WTC11 (cell line): ENCODE data around the gene MAGOH. TPM values are rescaled to one million over a fixed set of nuclear protein-coding genes. Genes with fewer than 3 reads are reported as not detected.
A peak's percentile ranks its signal among the peaks of the same experiment; 100 is the strongest.

Experiments used
- ATAC-seq: fragments of 200-7000 bp; cut with Tn5 transposase; 2 replicates; pipeline ENCODE4 v1.10.0; 2021; ENCODE audit warnings: mild to moderate bottlenecking, moderate library complexity
- CTCF ChIA-PET: fragments of 300-600 bp; sonication (Branson Sonifier 250); formaldehyde crosslinking; loops from one replicate; lab custom pipeline; 2021; ENCODE audit warnings: antibody characterized with exemption; lab: Charles Lee
- POLR2A ChIA-PET: fragments of 350-600 bp; sonication (Branson Sonifier 250); formaldehyde crosslinking; loops from one replicate; lab custom pipeline; 2021; ENCODE audit warnings: antibody characterized with exemption; lab: Charles Lee
- DNase-seq: peaks from one replicate; pipeline ENCODE4 v3.0.0; 2021; ENCODE audit warnings: low spot score
- H3K27ac Mint-ChIP-seq: 2 replicates; pipeline ENCODE4 v1.8.0; 2021; ENCODE audit warnings: mixed read lengths
- H3K27me3 Mint-ChIP-seq: 2 replicates; pipeline ENCODE4 v1.8.0; 2021; ENCODE audit warnings: low read depth, mild to moderate bottlenecking, moderate library complexity, mixed read lengths
- H3K36me3 Mint-ChIP-seq: 2 replicates; pipeline ENCODE4 v1.8.0; 2021; ENCODE audit warnings: mixed read lengths
- H3K4me1 Mint-ChIP-seq: 2 replicates; pipeline ENCODE4 v1.8.0; 2022; ENCODE audit warnings: mixed read lengths
- H3K4me3 Mint-ChIP-seq: 2 replicates; pipeline ENCODE4 v1.8.0; 2021; ENCODE audit warnings: mild to moderate bottlenecking, moderate library complexity, mixed read lengths
- H3K9me3 Mint-ChIP-seq: 2 replicates; pipeline ENCODE4 v1.8.0; 2021; ENCODE audit warnings: mixed read lengths
- ATF1 ChIP-seq: sonication (generic); formaldehyde crosslinking; IDR thresholded peaks from 2 replicates; pipeline ENCODE4 v1.8.1; 2023; ENCODE audit warnings: mild to moderate bottlenecking, moderate library complexity, missing genetic modification reagents
- CBFB ChIP-seq: sonication (generic); formaldehyde crosslinking; IDR thresholded peaks from 2 replicates; pipeline ENCODE4 v1.8.1; 2022; ENCODE audit warnings: mild to moderate bottlenecking, low read depth, missing genetic modification reagents
- HMGA2 ChIP-seq: fragments of 250-450 bp; sonication (Bioruptor Pico); IDR thresholded peaks from 2 replicates; pipeline ENCODE4 v1.4.0; 2021; ENCODE audit warnings: mild to moderate bottlenecking, moderate library complexity
- HMGXB4 ChIP-seq: sonication (generic); formaldehyde crosslinking; IDR thresholded peaks from 2 replicates; pipeline ENCODE4 v1.8.1; 2023; ENCODE audit warnings: mild to moderate bottlenecking, moderate library complexity, missing genetic modification reagents
- JAZF1 ChIP-seq: fragments of 250-450 bp; sonication (Bioruptor Pico); IDR thresholded peaks from 2 replicates; pipeline ENCODE4 v1.9.0; 2021; ENCODE audit warnings: moderate library complexity, mild to moderate bottlenecking, inconsistent platforms
- MAX ChIP-seq: sonication (generic); formaldehyde crosslinking; IDR thresholded peaks from 2 replicates; pipeline ENCODE4 v1.8.0; 2022; ENCODE audit warnings: mild to moderate bottlenecking, missing genetic modification reagents
- PRDM15 ChIP-seq: sonication (generic); formaldehyde crosslinking; IDR thresholded peaks from 2 replicates; pipeline ENCODE4 v1.8.0; 2022; ENCODE audit warnings: missing genetic modification reagents
- PRRX2 ChIP-seq: fragments of 250-450 bp; sonication (Bioruptor Pico); IDR thresholded peaks from 2 replicates; pipeline ENCODE4 v1.8.0; 2021; ENCODE audit warnings: mild to moderate bottlenecking
- SP1 ChIP-seq: sonication (generic); formaldehyde crosslinking; conservative IDR thresholded peaks from 2 replicates; pipeline ENCODE4 v1.8.1; 2022; ENCODE audit warnings: missing genetic modification reagents
- TCF7 ChIP-seq: sonication (generic); formaldehyde crosslinking; IDR thresholded peaks from 2 replicates; pipeline ENCODE4 v1.8.0; 2022; ENCODE audit warnings: mild to moderate bottlenecking, low read depth, missing genetic modification reagents, moderate library complexity
- TP53 ChIP-seq: sonication (generic); formaldehyde crosslinking; IDR thresholded peaks from 2 replicates; pipeline ENCODE4 v1.8.1; 2023; ENCODE audit warnings: mild to moderate bottlenecking, missing genetic modification reagents
- ZNF317 ChIP-seq: sonication (generic); formaldehyde crosslinking; IDR thresholded peaks from 2 replicates; pipeline ENCODE4 v1.8.1; 2023; ENCODE audit warnings: low read depth, mild to moderate bottlenecking, moderate library complexity, missing genetic modification reagents, borderline replicate concordance
- total RNA-seq: library from RNA; stranded (reverse); gene quantifications from 3 replicates; pipeline ENCODE4 v1.2.3, GENCODE V29; 2021
- TF ChIP-seq, protein P1 (sequence below): fragments of 250-450 bp; sonication (Bioruptor Pico); IDR thresholded peaks from 2 replicates; pipeline ENCODE4 v1.8.0; 2021; ENCODE audit warnings: mild to moderate bottlenecking
- TF ChIP-seq, protein P2 (sequence below): sonication (generic); formaldehyde crosslinking; IDR thresholded peaks from 2 replicates; pipeline ENCODE4 v1.8.1; 2023; ENCODE audit warnings: mild to moderate bottlenecking, missing genetic modification reagents, moderate library complexity
- TF ChIP-seq, protein P3 (sequence below): sonication (generic); formaldehyde crosslinking; conservative IDR thresholded peaks from 2 replicates; pipeline ENCODE4 v1.8.1; 2022; ENCODE audit warnings: mild to moderate bottlenecking, missing genetic modification reagents
- TF ChIP-seq, protein P4 (sequence below): sonication (generic); formaldehyde crosslinking; IDR thresholded peaks from 2 replicates; pipeline ENCODE4 v1.8.1; 2022; ENCODE audit warnings: mild to moderate bottlenecking, moderate library complexity, missing genetic modification reagents

Gene MAGOH
- total RNA-seq, 1 experiment from 2014 or later = 57.8 TPM

- TF ChIP-seq HMGXB4 (no peak), PRRX2 (CRISPR knock-in tag) (no peak), JAZF1 (CRISPR knock-in tag) (no peak), TP53 (CRISPR knock-in tag) (no peak)
- TF ChIP-seq, protein P1, sequence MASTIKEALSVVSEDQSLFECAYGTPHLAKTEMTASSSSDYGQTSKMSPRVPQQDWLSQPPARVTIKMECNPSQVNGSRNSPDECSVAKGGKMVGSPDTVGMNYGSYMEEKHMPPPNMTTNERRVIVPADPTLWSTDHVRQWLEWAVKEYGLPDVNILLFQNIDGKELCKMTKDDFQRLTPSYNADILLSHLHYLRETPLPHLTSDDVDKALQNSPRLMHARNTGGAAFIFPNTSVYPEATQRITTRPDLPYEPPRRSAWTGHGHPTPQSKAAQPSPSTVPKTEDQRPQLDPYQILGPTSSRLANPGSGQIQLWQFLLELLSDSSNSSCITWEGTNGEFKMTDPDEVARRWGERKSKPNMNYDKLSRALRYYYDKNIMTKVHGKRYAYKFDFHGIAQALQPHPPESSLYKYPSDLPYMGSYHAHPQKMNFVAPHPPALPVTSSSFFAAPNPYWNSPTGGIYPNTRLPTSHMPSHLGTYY = no peak
- TF ChIP-seq, all 79 proteins: peak for 0
Measured at GRCh38 chr1:53195246-53196016, 42.9 kb downstream of the MAGOH start (continued).

DNA sequence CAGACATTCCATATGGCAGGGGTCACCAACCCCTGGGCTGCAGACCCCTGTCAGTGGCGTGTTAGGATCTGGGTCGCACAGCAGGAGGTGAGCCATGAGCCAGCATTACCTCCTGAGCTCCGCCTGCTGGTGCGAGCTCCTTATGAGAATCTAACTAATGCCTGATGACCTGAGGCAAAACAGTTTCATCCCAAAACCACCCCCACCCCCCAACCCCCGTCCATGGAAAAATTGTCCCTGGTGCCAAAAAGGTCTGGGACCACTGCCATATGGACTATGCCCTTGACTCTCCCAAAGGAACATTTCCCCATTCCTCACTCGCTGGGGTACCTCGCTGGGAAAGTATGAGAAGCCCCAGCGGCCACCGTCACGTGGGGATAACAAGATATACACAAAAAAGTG is 48.1 kb downstream of the MAGOH start:
- peaks cover 10% of the 10 kb centered on the region for H3K4me1 Mint-ChIP-seq
- H3K9me3 Mint-ChIP-seq = no peaks in the 10 kb centered on the region
- H3K36me3 Mint-ChIP-seq = no peaks in the 10 kb centered on the region
- peaks cover 14% of the 10 kb centered on the region for H3K27me3 Mint-ChIP-seq
- DNase-seq = peak; percentile 34
- ATAC-seq = peak; percentile 43
- ChIA-PET POLR2A (no interaction called here), CTCF (interaction anchor here (0.6 to 2.1 kb wide), 12 partner anchors 8 to 322 kb away, joined by 3 to 11 read pairs (median 4); partner anchors contain the start of genes ECHDC2 and PODN)
- no peak overlapping the region for H3K27ac Mint-ChIP-seq
- no peak for TF ChIP-seq ZNF317
- no peak overlapping the region for H3K4me3 Mint-ChIP-seq

DNA sequence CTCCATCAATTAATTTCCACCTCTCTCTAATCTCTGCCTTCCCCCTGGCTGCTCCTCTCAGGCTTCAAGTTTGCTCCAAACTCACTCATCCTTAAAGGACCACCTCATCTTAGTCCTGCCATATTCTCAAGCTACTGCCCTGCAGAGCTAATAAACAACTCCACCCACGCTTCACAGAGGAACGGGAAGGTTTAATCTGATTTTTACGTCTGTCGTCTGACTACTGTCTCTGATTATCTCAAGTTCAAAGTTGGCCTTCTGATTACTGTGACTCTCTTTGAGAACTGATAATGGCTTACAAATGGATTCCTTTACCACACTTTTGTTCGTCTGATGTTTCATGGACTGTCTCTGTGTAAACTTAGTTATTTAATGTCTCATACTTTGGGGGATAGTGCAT is 49.3 kb downstream of the MAGOH start:
- Mint-ChIP-seq H3K9me3 (no peaks in the 10 kb centered on the region), H3K27me3 (peaks cover 6% of the 10 kb centered on the region), H3K4me1 (peaks cover 10% of the 10 kb centered on the region), H3K4me3 (no peak overlapping the region), H3K36me3 (no peaks in the 10 kb centered on the region), H3K27ac (no peak overlapping the region)
- ChIA-PET POLR2A (no interaction called here), CTCF (no interaction called here)
- DNase-seq (no peak), ATAC-seq (no peak)
- TF ChIP-seq, protein P2, sequence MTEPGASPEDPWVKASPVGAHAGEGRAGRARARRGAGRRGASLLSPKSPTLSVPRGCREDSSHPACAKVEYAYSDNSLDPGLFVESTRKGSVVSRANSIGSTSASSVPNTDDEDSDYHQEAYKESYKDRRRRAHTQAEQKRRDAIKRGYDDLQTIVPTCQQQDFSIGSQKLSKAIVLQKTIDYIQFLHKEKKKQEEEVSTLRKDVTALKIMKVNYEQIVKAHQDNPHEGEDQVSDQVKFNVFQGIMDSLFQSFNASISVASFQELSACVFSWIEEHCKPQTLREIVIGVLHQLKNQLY (CRISPR knock-in tag) = no peak
- TF ChIP-seq SP1 (CRISPR knock-in tag) (no peak), HMGXB4 (no peak), MAX (CRISPR knock-in tag) (no peak), TCF7 (CRISPR knock-in tag) (no peak), ZNF317 (no peak), TP53 (CRISPR knock-in tag) (no peak), ATF1 (CRISPR knock-in tag) (no peak), PRDM15 (CRISPR knock-in tag) (no peak), HMGA2 (CRISPR knock-in tag) (no peak), CBFB (CRISPR knock-in tag) (no peak)
- TF ChIP-seq, protein P3, sequence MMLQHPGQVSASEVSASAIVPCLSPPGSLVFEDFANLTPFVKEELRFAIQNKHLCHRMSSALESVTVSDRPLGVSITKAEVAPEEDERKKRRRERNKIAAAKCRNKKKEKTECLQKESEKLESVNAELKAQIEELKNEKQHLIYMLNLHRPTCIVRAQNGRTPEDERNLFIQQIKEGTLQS (CRISPR knock-in tag) = no peak
- TF ChIP-seq, protein P4, sequence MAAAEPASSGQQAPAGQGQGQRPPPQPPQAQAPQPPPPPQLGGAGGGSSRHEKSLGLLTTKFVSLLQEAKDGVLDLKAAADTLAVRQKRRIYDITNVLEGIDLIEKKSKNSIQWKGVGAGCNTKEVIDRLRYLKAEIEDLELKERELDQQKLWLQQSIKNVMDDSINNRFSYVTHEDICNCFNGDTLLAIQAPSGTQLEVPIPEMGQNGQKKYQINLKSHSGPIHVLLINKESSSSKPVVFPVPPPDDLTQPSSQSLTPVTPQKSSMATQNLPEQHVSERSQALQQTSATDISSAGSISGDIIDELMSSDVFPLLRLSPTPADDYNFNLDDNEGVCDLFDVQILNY (CRISPR knock-in tag) = no peak
